Left lung (tissue), 10 donors: ENCODE measurements around the gene RGS14. TPM values are rescaled to one million over a fixed set of nuclear protein-coding genes. Genes with fewer than 3 reads are reported as not detected.

Source experiments
- ATAC-seq: fragments of 200-7000 bp; cut with Tn5 transposase; one replicate; pipeline ENCODE4 v1.9.1; 2020; ENCODE audit warnings: moderate library complexity
- DNase-seq, 4 donors: peaks; one replicate each; pipeline ENCODE4 v3.0.0-alpha.2; 2013 to 2020
- H3K27ac ChIP-seq, 2 donors: fragments of 200-600 bp; sonication (generic) in 1 of 2; one replicate each; pipeline versions ENCODE4 v1.5.0 to v1.8.0; 2020 to 2021
- H3K27me3 ChIP-seq, 2 donors: fragments of 200-600 bp; sonication (generic) in 1 of 2; one replicate each; pipeline versions ENCODE4 v1.5.0 to v1.8.0; 2020 to 2021
- H3K36me3 ChIP-seq, 2 donors: fragments of 200-600 bp; sonication (generic) in 1 of 2; one replicate each; pipeline versions ENCODE4 v1.5.0 to v1.8.0; 2020 to 2021
- H3K4me1 ChIP-seq, 2 donors: fragments of 200-600 bp; one replicate each; pipeline ENCODE4 v1.8.0; 2021
- H3K4me3 ChIP-seq, 2 donors: fragments of 200-600 bp; sonication (generic) in 1 of 2; one replicate each; pipeline versions ENCODE4 v1.5.0 to v1.8.0; 2020 to 2021; ENCODE audit warnings: mild to moderate bottlenecking in 1 of 2
- H3K9me3 ChIP-seq, 2 donors: fragments of 200-600 bp; sonication (generic) in 1 of 2; one replicate each; pipeline versions ENCODE4 v1.5.0 to v1.8.0; 2020 to 2021
- CTCF ChIP-seq, 2 donors: fragments of 200-600 bp; sonication (generic) in 1 of 2; IDR thresholded peaks; one replicate each; pipeline versions ENCODE4 v1.5.0 to v1.8.0; 2021; ENCODE audit warnings: antibody characterized with exemption in 2 of 2
- intact Hi-C, 2 donors: fragments of 100-400 bp; cut with DNase I; formaldehyde crosslinking; loops; one replicate each; pipeline versions ENCODE4 v1.11.2 to v1.14.2; 2022
- polyA plus RNA-seq, 6 donors: library from polyadenylated mRNA; unstranded; fragments of 120-200 nt; gene quantifications; one replicate each; pipeline ENCODE4 v1.2.1, GENCODE V29; 2013; ENCODE audit not compliant: insufficient read length in 6 of 6
- total RNA-seq, 2 donors: library from RNA; stranded (reverse); fragmentation: NEBNext Ultra II Directional; extraction: Animal tissue kit (Norgen Biotek cat#: 25700); gene quantifications; one replicate each; pipeline ENCODE4 v1.2.1, GENCODE V29; 2021
- donor health status: DM: no; HTN: yes; CAD: no.
- donor health status: DM: no; HTN: no; CAD: no.

RGS14 gene
- total and polyA plus RNA-seq, 8 donors = 4.0 to 28.2 (median 8.1) TPM

- no peak overlapping the region for H3K27ac ChIP-seq
- no peak for TF ChIP-seq CTCF (IDR thresholded peaks at IDR 0.05)
- no peaks in the 10 kb centered on the region for H3K27me3 ChIP-seq
- H3K4me1 ChIP-seq = peaks cover 16 to 64% of the 10 kb centered on the region in 2 donors
- no peaks in the 10 kb centered on the region for H3K9me3 ChIP-seq
- H3K4me3 ChIP-seq = peak overlapping the region in 1 of 2 donors; percentile 91
- DNase-seq (peak in 1 of 4 donors; percentile 28), ATAC-seq (no peak)
- intact Hi-C loops = no loop called here
- peaks cover 0 to 48% of the 10 kb centered on the region in 2 donors for H3K36me3 ChIP-seq
These were observed 8.0 kb upstream of the RGS14 start for GRCh38 chr5:177349762-177350161.

GRCh38 chr5:177350776-177351391 is 6.8 kb upstream of the RGS14 start:
- no peak for DNase-seq
- ATAC-seq = no peak
- TF ChIP-seq CTCF (IDR thresholded peaks at IDR 0.05) = no peak
- peak overlapping the region; percentile 88 to 97 for H3K27ac ChIP-seq
- H3K36me3 ChIP-seq = peaks cover 0 to 39% of the 10 kb centered on the region in 2 donors
- H3K4me1 ChIP-seq = peaks cover 16 to 68% of the 10 kb centered on the region in 2 donors
- H3K4me3 ChIP-seq = peak overlapping the region; percentile 90 to 91
- intact Hi-C loops = no loop called here
- H3K9me3 ChIP-seq = no peaks in the 10 kb centered on the region
- no peaks in the 10 kb centered on the region for H3K27me3 ChIP-seq

GRCh38 chr5:177351392-177352329 is 6.1 kb upstream of the RGS14 start, which contains the start of gene LMAN2:
Gene LMAN2 (minus strand): TSS chr5:177351668. CDS start chr5:177351647, 21 bp downstream.
- peak; percentile 99 for ATAC-seq
- H3K4me3 ChIP-seq = peak within 1 kb of the TSS; percentile 90 to 91
- intact Hi-C loops = no loop called here
- no peak for TF ChIP-seq CTCF (IDR thresholded peaks at IDR 0.05)
- H3K36me3 ChIP-seq = peaks cover 0 to 31% of the 10 kb centered on the region in 2 donors
- peaks cover 16 to 65% of the 10 kb centered on the region in 2 donors for H3K4me1 ChIP-seq
- no peaks in the 10 kb centered on the region for H3K27me3 ChIP-seq
- no peaks in the 10 kb centered on the region for H3K9me3 ChIP-seq
- peak; percentile 93 to 96 (median 94) for DNase-seq
- peak within 1 kb of the TSS; percentile 88 to 97 for H3K27ac ChIP-seq

- ATAC-seq (no peak), DNase-seq (peak in 1 of 4 donors; percentile 16)
- Histone ChIP-seq H3K27ac (peak overlapping the region in 1 of 2 donors; percentile 18), H3K4me3 (no peak overlapping the region), H3K36me3 (peaks cover 0 to 17% of the 10 kb centered on the region in 2 donors), H3K9me3 (no peaks in the 10 kb centered on the region), H3K4me1 (peaks cover 20 to 65% of the 10 kb centered on the region in 2 donors), H3K27me3 (no peaks in the 10 kb centered on the region)
- intact Hi-C loops = no loop called here
- no peak for TF ChIP-seq CTCF (IDR thresholded peaks at IDR 0.05)
These were observed 4.6 kb upstream of the RGS14 start for GRCh38 chr5:177353093-177353492.

GRCh38 chr5:177354256-177354655 is 3.5 kb upstream of the RGS14 start:
- no peak for TF ChIP-seq CTCF (IDR thresholded peaks at IDR 0.05)
- H3K36me3 ChIP-seq = peaks cover 0 to 8% of the 10 kb centered on the region in 2 donors
- H3K27ac ChIP-seq = no peak overlapping the region
- no peaks in the 10 kb centered on the region for H3K27me3 ChIP-seq
- H3K4me1 ChIP-seq = peaks cover 20 to 64% of the 10 kb centered on the region in 2 donors
- intact Hi-C loops = no loop called here
- H3K4me3 ChIP-seq = no peak overlapping the region
- ATAC-seq (no peak), DNase-seq (no peak)
- H3K9me3 ChIP-seq = no peaks in the 10 kb centered on the region
